ENCODE data around the gene NFE2L2.
A peak's percentile ranks its signal among the peaks of the same experiment; 100 is the strongest.
"Not testable (repeated sequence)": the region's sequence is repeated elsewhere in the genome, so short reads cannot be mapped to it uniquely, and the experiment has no call there.

The NFE2L2 gene

DNA sequence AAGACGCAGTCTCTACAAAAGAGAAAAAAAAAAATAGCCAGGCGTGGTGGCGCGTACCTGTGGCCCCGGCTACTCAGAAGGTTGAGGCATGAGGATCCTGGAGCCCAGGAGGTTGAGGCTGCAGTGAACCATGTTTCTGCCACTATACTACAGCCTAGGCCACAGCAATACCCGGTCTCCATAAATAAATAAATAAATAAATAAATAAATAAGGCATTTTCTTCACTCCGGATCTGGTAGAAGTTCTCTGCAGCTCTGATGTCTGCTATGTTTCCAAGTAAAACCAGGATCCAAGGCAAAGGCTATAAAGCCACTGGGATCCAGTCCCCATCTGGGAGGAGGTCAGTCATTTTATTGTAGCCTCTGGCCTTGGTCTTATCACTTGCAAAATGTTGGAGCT, 15.5 kb downstream of the NFE2L2 start:
- in situ Hi-C loops (cut with HindIII; ENCODE audit: low sequenced_read_pairs): no loop called here

DNA sequence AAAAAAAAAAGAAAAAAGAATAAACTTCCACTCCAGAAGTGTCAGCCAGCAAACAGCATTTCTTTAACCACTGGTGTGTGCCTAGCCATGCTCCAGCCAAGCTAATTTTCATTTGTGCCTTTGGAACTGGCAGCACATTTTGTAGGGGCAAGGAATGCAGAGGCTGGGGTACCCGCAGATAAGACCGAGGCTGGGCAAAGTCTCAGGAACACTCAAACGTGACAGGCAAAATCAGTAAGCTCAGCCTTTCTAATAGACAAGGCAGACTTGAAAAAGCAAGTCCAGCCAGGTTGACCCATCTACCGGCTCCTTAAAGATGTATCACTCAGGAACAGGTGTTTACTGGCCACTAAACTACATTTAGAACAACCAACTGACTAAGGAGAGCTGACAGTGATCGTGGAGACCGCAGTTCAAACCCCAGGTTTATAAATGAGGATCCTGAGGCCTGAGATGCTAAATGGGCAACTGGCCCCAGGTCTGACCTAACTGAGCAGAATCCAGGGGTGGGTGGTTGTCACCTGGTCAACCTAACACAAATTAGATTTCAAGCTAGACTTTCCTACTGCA, 16.7 kb downstream of the NFE2L2 start:
- H3K4me3 ChIP-seq (ENCODE audit: low read depth, low read length): no peak overlapping the region
- TF ChIP-seq, protein P1, sequence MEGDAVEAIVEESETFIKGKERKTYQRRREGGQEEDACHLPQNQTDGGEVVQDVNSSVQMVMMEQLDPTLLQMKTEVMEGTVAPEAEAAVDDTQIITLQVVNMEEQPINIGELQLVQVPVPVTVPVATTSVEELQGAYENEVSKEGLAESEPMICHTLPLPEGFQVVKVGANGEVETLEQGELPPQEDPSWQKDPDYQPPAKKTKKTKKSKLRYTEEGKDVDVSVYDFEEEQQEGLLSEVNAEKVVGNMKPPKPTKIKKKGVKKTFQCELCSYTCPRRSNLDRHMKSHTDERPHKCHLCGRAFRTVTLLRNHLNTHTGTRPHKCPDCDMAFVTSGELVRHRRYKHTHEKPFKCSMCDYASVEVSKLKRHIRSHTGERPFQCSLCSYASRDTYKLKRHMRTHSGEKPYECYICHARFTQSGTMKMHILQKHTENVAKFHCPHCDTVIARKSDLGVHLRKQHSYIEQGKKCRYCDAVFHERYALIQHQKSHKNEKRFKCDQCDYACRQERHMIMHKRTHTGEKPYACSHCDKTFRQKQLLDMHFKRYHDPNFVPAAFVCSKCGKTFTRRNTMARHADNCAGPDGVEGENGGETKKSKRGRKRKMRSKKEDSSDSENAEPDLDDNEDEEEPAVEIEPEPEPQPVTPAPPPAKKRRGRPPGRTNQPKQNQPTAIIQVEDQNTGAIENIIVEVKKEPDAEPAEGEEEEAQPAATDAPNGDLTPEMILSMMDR (IDR thresholded peaks at IDR 0.05; ENCODE audit: low read depth, low read length, missing control alignments): no peak
- in situ Hi-C loops (cut with HindIII; ENCODE audit: low sequenced_read_pairs): no loop called here
- no peak for DNase-seq (ENCODE audit: low read depth)

More for the DNA sequence above, 15.5 kb downstream of the NFE2L2 start:
- TF ChIP-seq, protein P1 (IDR thresholded peaks at IDR 0.05; ENCODE audit: low read depth, low read length, missing control alignments): no peak
- H3K4me3 ChIP-seq (ENCODE audit: low read depth, low read length): no peak overlapping the region
- DNase-seq (ENCODE audit: low read depth): no peak

DNA sequence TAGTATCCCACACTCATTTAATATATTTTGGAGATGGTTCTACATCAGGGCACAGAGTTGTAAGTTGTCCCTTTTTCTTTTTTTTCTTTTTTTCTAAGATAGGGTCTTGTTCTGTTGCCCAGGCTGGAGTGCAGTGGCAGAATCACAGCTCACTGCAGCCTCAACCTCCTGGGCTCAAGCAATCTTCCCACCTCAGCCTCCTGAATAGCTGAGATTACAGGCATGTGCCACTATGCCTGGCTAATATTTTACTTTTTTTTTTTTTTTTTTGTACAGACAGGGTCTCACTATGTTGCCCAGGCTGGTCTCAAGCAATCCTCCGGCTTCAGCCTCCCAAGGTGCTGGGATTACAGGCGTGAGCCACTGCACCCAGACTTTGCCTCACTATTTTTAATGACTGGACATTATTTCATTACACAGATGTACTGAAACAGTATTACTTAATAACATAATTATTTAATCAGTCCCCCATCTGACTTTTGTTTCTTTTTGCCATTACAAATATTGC, 17.9 kb downstream of the NFE2L2 start:
- DNase-seq (ENCODE audit: low read depth); in situ Hi-C loops (cut with HindIII; ENCODE audit: low sequenced_read_pairs); H3K4me3 ChIP-seq (ENCODE audit: low read depth, low read length): not testable (repeated sequence)

DNA sequence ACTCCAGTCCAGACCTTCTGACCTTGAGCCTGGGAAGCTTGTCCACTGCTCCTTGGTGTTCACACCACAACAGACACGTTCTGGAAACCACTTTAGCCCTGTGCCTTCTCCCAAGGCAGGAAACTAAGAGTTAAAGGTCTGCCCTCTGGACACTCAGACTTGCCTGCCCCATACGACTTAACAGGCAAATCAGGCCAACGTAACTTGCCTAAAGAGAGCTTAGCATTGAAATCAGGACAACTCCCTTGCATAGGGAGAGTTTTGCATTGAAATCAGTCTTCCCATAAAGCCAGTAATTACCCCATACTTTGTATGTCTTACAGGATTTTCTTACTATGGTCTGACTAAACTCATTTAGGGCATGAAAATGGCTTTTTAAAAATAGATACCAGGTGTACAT, 18.5 kb downstream of the NFE2L2 start:
- TF ChIP-seq, protein P1 (IDR thresholded peaks at IDR 0.05; ENCODE audit: low read depth, low read length, missing control alignments): no peak
- no peak for DNase-seq (ENCODE audit: low read depth)
- in situ Hi-C loops (cut with HindIII; ENCODE audit: low sequenced_read_pairs): no loop called here
- no peak overlapping the region for H3K4me3 ChIP-seq (ENCODE audit: low read depth, low read length)

DNA sequence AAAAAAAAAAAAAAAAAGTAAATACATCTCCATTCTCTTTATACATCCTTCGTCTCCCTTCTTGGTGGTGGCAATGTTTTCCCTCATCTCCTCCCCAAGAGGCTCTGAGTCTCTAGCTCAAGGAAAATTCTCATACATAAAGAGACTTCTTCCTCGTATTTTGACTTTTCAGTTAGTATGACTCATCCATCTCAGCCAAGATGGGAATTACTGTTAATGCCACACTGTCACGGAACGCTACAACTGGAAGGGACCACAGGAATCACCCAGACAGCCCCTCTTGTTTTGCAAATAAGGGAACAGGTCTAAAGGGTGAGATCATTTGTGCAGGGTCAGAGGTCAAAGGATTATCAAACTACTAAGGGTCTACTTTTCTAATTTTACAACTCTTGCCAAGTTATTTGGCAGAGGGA, 19.5 kb downstream of the NFE2L2 start:
- peak; percentile 49 for DNase-seq (ENCODE audit: low read depth)
- in situ Hi-C loops (cut with HindIII; ENCODE audit: low sequenced_read_pairs): no loop called here
- TF ChIP-seq, protein P1 (IDR thresholded peaks at IDR 0.05; ENCODE audit: low read depth, low read length, missing control alignments): no peak
- no peak overlapping the region for H3K4me3 ChIP-seq (ENCODE audit: low read depth, low read length)

DNA sequence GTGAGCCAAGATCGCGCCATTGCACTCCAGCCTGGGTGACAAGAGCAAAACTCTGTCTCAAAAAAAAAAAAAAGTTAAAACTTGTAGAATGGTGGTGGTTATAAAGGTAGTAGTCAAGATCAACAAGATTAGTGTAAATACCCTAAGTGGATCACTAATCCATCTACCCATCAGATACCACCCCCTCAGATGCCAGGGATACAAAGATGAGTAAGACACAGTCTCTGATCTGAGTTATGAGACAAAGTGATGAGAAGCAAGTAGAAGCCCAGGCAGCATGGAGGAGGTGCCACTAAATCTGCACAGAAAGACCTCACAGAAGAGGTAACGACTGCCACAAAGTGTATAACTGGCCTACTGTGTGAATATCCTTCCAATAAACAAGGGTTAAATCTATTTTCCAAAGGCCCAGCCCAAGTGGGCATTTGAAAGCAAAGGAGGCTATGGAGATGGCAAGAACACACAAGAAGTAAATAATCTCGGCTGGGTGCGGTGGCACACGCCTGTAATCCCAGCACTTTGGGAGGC, 20.2 kb downstream of the NFE2L2 start:
- in situ Hi-C loops (cut with HindIII; ENCODE audit: low sequenced_read_pairs): no loop called here
- no peak for DNase-seq (ENCODE audit: low read depth)
- TF ChIP-seq, protein P1 (IDR thresholded peaks at IDR 0.05; ENCODE audit: low read depth, low read length, missing control alignments): no peak
- no peak overlapping the region for H3K4me3 ChIP-seq (ENCODE audit: low read depth, low read length)

DNA sequence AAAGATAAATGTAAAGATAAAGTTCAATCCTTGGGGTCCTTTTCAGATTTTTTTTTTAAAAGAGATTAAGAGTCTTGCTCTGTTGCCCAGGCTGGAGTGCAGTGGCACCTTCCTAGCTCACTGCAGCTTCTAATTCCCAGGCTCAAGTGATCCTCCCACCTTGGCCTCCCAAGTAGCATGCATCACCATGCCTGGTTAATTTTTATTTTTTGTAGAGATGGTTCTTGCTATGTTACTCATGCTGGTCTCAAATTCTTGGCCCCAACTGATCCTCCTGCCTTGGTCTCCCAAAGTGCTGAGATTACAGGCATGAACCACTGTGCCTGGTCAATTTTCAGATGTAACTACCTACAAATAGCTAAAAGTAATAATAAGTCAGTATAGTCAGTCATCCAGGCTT, 21.1 kb downstream of the NFE2L2 start:
- TF ChIP-seq, protein P1 (IDR thresholded peaks at IDR 0.05; ENCODE audit: low read depth, low read length, missing control alignments): no peak
- in situ Hi-C loops (cut with HindIII; ENCODE audit: low sequenced_read_pairs): no loop called here
- no peak overlapping the region for H3K4me3 ChIP-seq (ENCODE audit: low read depth, low read length)
- no peak for DNase-seq (ENCODE audit: low read depth)
